Liver (tissue), 5 donors: ENCODE results near the gene DCAF16. TPM values are rescaled to one million over a fixed set of nuclear protein-coding genes. Genes with fewer than 3 reads are reported as not detected.

Experiments
- EGR1 ChIP-seq, 2 donors: IDR thresholded peaks; 2 replicates each; pipeline ENCODE4 v1.6.1; 2016 to 2018; ENCODE audit warnings: antibody characterized with exemption in 2 of 2, low read depth in 2 of 2
- FOXA2 ChIP-seq: IDR thresholded peaks from 2 replicates; pipeline ENCODE4 v1.6.1; 2016; ENCODE audit warnings: antibody characterized with exemption
- SP1 ChIP-seq: IDR thresholded peaks from 2 replicates; pipeline ENCODE4 v1.6.1; 2018; ENCODE audit warnings: antibody characterized with exemption, mild to moderate bottlenecking
- YY1 ChIP-seq: IDR thresholded peaks from 2 replicates; pipeline ENCODE4 v1.6.1; 2016; ENCODE audit warnings: antibody characterized with exemption, mild to moderate bottlenecking
- polyA plus RNA-seq, 2 donors: library from polyadenylated mRNA; stranded (reverse) in 1 of 2; unstranded in 1 of 2; fragments of 200-250 nt in 1 of 2; fragments of >200 nt in 1 of 2; fragmentation: Nextera tagmentation in 1 of 2; extraction: Ambion mirVana in 1 of 2; gene quantifications; one replicate each; pipeline versions ENCODE4 v1.2.1 to v1.2.3, GENCODE V29; 2013 to 2015
- total RNA-seq, 2 donors: library from RNA; depleted of rRNA; stranded (reverse); fragments of >200 nt; gene quantifications; one replicate each; pipeline ENCODE4 v1.2.3, GENCODE V29; 2014
- donor health status: healthy.
- donor health status: healthy.
- donor health status: healthy.

DCAF16 gene
- total and polyA plus RNA-seq, 4 donors = 1.6 to 13.4 (median 5.0) TPM

DNA sequence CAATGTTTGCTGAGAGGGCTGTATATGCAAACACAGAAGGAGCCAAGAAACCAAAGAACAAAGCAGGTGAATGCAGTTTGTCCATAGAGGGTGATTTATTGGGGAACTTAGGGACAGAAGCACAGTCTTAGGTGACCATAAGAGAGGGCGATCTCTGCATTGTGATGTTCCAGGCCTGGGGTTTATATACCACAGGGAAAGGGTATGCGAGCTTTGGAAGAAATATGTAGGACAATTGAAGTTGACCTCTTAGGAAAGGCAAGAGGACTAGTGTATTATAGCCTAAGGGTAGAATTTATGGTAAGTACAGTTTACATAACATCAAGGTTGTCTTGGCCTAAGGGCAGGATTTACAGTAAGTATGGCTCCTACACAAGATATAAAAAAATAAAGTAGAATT, 56.9 kb downstream of the DCAF16 start (continued):
- TF ChIP-seq EGR1 (IDR thresholded peaks at IDR 0.05; ENCODE audit: low read depth in 2 of 2) (no peak), FOXA2 (no peak), SP1 (no peak), YY1 (no peak)

Other genes with a start within 250 kb of the DCAF16 start
- gene LAP3, start 233.6 kb downstream of the DCAF16 start, total RNA-seq = 100 to 1,000 TPM in 1 of 2 donors, 10 to 100 TPM in 1; 57.5 to 178 TPM
- 100 to 1,000 TPM; 109 to 111 TPM for gene LAP3, start 233.6 kb downstream of the DCAF16 start, polyA plus RNA-seq
- 10 to 100 TPM in 1 of 2 donors, 1 to 10 TPM in 1; 8.5 to 26.8 TPM for gene MED28, start 196.1 kb downstream of the DCAF16 start, total RNA-seq
- 1 to 10 TPM; 6.3 to 9.8 TPM for gene MED28, start 196.1 kb downstream of the DCAF16 start, polyA plus RNA-seq
- not detected for gene FAM184B, start 29.1 kb downstream of the DCAF16 start, total RNA-seq
- gene FAM184B, start 29.1 kb downstream of the DCAF16 start, polyA plus RNA-seq = under 1 TPM in 1 of 2 donors, not detected in 1; 0.01 TPM
- 10 to 100 TPM in 1 of 2 donors, under 1 TPM in 1; 0.08 to 45.2 TPM for gene NCAPG, start 222 bp upstream of the DCAF16 start, total RNA-seq
- 1 to 10 TPM in 1 of 2 donors, under 1 TPM in 1; 0.44 to 1.4 TPM for gene NCAPG, start 222 bp upstream of the DCAF16 start, polyA plus RNA-seq
- gene LCORL, start 211.0 kb upstream of the DCAF16 start, total RNA-seq = 10 to 100 TPM in 1 of 2 donors, 1 to 10 TPM in 1; 7.1 to 12.0 TPM
- gene LCORL, start 211.0 kb upstream of the DCAF16 start, polyA plus RNA-seq = 1 to 10 TPM; 2.1 to 6.0 TPM